Measurements from ENCODE around the gene RERE.
"Not testable (repeated sequence)": the region's sequence is repeated elsewhere in the genome, so short reads cannot be mapped to it uniquely, and the experiment has no call there.

The RERE gene

DNA sequence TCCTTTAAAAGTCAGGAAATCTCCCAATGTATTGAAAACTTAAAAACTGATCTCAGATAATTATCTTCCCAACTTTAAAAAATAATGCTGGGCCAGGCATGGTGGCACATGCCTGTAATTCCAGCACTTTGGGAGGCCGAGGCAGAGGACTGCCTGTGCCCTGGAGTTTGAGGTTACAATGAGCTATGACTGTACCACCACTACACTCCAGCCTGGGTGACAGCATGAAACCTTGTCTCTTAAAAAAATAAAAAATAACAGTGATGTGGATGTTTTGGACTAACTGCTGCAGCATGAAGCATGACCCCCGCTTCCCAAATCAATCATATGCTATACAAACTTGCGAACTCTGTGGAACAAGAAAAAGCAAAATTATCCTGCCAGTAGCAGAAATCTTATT lies 186.3 kb downstream of the RERE start:
- DNase-seq: no peak

DNA sequence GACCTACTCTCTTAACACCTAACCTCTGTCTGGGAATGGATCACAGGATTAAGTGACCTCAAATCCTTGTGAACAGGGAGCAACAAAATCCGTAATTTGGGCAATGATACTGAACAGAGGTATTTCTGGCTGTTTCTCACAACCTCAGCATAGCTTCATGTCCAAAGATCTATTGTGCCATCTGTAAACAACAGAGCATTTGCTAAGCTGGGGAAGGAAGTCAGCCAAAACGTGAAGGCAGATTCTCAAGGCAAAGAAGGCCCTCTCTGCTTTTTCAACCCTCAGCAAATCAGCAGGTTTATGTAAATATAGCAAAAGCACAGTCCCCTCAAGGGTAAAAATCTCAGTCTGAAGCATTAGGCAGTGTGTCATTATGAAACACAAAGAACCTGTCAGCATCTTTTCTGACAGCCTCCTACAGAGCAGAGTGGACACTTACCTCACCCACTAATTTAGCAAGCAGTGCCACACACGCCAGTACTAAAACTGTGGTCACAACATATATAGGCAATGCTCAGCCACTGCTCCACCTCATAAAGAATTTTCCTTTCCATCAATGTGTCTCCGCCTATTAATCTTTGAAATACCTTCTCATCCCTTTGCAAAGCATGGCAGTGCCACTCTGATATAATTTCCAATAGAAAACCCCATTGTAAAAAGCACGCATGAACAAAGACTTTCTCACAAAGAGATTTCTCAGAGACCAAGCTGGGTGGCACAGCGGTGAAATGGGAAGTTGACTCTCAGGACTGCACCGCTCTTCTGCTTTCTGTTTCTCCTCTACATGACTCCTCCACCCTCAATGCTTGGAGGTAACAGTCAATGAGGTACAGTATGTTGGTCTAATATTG lies 188.0 kb downstream of the RERE start:
- DNase-seq: peak; percentile 65

DNA sequence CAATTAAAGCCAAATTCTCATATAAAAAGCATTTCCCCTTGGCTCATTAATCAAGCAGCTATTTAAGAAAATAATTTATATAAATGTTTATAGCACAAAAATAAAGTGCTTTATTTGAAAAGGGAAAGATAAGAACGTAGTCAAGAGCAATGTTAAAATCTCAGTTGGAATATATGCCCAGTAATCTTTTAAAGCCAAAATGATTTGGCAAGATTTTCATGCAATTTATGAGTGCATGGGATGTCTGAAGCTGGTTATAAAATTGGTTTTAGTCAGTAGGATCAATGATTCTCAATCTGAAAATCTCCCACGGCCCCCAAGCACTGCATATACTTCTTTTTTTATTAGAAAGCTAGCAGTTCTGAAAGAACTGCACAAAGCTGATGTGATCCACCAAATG lies 188.8 kb downstream of the RERE start:
- no peak for DNase-seq

DNA sequence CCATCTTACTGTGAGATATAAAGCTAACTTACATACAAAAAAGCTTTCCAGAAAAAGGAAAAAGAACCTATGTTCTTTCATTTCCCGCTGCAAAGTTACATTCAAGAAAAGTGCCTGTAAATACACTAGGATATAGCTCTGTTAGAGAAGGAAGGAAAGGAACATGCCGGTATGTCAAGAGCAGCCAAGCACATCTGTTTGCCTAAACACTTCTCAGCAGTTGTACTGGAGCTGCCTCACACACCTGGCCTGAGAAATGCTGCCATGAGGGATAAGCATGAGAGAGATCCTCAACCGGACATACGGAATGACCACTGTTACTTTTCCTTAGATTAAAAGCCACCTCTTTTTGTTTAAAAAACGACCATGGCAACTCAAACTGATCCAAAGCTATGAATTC lies 189.7 kb downstream of the RERE start:
- DNase-seq: no peak

DNA sequence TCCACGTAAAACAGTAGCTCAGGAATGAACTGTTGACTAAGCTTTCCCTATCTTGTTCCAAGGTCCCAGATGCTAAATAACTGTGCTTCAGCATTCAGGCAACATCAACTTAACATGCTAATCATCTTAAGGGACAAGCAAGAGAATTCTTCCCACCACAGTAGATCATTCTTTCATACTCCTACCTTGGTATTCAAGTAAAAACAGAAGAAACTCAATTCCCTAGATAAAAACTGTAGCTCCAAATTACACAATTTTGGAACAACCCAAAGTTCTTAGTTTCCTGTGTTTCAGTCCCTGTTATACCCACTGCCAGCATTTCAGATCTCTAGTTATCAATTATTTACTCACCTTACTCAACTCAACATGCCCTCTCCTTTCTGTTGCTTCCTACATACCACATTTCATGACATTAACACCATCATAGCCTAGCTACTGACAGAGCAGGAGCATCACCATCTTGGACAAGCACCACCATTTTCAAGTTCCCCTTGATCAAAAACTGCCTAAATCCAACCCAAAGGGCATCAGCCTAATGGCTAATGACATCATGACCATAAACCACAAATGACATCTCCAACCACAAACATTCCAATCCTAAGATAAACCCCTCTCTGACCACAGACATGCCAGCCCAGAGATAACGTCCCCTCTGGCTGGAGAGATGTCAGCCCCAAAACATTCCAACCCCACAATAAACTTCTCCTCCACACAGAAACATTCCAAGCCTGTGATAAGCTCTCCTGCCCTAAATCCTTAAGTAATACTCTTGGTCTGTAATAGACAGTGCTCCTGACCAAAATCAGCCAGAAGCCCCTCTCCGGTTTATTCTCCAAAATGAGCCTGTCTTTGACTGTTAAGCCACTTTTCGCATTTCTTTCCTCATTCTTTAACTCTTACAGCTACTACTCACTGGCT lies 191.2 kb downstream of the RERE start:
- no peak for DNase-seq

DNA sequence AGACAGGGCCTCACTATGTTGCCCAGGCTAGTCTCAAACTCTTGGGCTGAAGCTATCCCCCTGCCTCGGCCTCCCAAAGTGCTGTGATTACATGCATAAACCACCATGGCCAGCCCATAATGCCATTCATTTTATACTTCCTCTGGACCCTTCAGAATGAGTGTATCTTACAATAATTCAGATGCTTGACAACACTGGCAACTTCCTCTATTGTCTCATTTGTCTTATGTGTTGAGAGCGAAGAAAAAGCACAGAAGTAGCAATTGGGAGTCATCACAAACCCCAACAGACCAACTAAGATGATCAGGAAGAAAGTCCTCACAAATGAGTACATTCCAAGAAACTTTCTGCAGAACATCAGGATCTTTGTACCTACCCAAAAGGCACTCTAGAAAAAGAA lies 191.9 kb downstream of the RERE start:
- DNase-seq: no peak

DNA sequence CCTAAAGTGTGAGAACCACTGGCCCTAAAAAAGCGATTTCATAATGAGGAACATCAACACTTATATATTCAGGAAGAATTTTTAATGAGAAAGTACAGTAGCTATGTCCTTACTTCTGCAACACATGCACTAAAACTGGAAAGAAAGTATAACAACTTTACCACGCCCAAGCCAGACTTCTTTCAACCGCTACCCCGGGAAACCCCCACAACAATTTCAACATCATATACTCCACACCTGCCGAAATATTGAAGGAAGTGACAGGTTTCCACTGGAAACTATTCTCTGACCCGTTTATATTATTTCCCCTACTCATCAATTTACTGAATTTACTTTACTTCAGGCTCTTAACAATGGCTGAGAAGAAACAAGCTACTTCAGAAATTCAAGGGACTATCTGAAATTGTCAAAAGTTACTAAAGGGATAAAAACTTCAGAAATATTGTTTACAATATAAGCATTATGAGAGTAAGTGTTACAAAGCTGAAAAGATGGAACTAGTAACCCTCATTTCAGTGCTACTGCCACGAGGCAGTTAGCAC lies 193.7 kb downstream of the RERE start:
- not testable (repeated sequence) for DNase-seq

DNA sequence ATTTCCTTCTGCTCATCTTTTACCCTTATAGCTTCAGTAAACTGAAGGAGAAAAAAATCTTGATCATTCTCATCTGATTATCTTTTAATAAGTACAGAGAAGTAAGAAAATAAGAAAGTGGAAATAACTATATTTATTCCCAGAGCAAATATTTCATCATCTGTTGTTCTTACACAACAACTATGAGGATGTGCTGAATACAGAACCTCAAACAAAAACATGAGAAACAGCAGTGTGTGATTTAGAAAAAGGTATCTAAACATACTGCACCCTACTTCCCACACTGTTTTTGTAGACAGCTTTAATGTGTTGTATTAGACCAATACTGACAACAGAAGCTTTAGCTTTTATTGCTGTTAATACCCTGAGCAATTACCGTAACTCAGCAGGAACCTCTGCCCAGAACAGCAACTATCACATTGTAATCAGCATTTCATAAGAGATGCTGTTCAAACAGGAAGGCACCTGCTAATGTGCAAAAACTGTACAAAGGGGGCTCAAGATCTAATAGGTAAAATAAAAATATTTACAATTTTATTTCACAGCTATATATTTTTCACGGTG lies 195.6 kb downstream of the RERE start:
- DNase-seq: peak; percentile 52

DNA sequence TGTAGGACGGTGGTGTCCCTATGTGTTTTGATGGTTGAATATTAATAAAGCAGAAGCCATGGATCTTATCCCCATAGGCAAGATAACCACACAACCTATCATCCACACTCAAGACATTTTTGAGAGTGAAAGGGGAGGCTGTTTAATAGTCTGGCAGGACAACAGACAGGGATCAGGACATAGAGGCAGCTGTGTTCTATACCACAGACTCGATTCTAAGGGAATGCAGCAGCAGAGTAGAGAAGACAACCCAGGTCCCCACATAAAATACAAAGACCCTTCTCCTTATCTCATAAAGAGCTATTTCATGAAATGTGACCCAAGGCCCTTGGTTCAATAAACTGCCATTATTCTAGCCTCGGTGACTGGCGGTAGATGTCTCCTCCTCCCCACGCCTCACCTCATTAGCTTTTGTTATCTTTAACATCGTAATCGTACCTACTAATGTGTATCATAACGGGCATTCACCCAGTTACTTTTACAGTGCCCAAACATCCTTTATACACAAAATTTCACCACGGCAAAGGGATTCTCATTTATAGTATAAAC lies 196.3 kb downstream of the RERE start:
- peak; percentile 81 for DNase-seq

DNA sequence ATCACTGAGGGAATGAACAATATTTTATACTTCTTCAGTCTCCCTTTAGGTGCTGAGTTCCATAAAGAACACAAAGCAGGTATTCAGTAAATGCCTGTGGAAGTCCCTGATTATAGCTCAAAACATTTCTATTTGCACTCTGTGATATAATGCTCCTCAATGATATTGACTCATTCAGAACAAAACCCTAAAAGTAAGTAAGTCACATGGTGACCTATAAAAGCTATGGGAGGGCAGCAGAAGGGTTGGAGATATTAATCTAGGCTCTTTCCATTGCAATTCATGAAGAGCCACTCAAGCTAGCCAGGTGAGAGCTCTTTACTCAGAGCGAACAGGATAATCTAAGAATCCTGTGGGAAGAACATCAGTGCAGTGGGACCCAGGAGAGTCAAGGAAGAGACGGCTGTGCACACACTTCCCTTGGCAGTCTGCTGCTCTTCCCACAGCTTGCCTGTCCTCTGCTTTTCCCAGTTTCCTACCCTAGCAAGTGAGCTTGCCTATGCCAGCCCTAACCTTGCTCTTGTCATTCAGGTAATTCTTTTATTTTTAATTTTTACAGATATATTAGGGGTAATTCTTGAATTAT lies 197.4 kb downstream of the RERE start:
- DNase-seq: peak; percentile 18

DNA sequence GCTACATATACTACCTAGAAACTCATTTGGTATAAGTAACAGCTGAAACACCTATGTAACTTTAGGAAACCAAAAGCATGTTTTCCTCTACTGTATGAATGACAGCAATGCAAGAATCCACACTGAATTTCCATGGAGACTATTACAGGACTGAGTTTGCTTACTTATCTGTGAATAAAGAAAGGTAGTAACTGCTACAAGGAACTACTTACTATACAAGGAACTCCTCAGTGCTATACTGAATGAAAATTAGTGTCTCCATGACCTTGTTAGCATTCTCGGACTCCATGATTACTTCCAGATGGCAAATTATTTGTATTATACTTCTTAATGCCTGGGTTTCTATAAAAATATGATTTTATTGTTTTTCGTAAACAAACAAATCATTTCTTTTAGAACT lies 198.0 kb downstream of the RERE start:
- not testable (repeated sequence) for DNase-seq

DNA sequence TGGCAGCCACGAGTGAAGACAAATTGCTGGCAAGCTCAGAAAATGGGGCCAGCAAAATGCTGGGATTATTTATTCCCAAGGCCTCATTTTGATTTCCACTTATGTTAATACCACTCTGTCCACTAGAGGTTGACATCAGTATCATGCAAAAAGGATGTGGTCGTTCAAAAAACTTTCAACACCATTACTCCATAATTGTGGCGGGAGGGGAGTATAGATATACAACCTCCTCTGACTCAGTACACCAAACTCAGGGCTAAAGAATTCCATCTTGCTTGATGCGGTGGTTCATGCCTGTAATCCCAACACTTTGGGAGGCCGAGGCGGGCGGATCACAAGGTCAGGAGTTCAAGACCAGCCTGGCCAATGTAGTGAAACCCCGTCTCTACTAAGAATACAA lies 200.6 kb downstream of the RERE start:
- DNase-seq: not testable (repeated sequence)

DNA sequence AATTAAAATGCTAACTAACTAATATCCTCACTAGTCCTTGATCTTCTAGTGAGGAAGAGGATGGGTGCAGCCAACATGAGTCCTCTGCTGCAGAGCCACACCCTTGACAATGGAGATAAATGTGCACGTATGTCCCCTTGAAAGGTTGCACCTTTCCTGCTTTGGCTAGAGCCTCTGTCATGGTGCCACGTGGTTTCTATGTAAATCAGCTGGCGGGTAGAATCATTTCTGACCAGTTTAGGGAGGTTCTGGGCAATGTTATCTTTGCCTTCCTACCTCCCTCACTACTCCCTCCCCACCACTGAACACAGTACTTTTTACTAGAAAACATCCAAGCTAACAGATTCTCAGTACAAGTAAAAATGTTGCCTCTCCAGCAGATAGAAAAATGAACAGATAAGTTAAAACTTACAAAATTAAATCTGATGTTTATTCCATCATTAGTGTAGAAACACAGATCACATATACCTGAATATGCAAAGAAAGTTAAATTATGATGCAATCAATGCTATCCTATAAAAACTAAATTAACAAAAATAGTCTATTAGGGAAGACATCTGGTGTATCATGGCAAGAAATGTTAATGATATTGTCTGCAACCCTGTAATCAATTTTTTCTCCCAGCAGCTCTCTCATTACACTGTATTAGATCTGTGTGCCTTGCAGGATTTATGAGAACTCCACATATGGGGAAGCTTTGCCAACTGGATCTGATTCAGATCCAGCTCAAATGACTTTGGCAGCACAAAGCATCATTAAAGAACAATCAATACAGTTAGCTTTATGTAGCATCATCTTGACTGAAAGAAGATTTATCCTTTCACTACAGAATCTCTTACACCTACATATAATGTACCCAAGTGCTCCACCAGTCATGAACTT lies 205.6 kb downstream of the RERE start:
- DNase-seq: not testable (repeated sequence)

DNA sequence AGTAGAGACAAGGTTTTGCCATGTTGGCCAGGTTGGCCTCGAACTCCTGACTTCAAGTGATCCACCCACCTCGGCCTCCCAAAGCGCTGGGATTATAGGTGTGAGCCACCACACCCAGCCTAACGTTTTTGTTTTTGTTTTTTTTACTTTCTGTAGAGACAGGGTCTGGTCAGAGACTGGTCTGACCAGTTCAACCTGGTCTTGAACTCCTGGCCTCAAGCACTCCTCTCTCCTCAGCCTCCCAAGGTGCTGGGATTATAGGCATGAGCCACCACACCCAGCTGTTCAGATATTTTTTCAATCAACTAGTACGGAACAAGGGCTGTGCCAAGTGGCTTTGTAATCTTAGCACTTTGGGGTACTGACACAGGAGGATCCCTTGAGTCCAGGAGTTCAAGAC lies 209.5 kb downstream of the RERE start:
- no peak for DNase-seq

DNA sequence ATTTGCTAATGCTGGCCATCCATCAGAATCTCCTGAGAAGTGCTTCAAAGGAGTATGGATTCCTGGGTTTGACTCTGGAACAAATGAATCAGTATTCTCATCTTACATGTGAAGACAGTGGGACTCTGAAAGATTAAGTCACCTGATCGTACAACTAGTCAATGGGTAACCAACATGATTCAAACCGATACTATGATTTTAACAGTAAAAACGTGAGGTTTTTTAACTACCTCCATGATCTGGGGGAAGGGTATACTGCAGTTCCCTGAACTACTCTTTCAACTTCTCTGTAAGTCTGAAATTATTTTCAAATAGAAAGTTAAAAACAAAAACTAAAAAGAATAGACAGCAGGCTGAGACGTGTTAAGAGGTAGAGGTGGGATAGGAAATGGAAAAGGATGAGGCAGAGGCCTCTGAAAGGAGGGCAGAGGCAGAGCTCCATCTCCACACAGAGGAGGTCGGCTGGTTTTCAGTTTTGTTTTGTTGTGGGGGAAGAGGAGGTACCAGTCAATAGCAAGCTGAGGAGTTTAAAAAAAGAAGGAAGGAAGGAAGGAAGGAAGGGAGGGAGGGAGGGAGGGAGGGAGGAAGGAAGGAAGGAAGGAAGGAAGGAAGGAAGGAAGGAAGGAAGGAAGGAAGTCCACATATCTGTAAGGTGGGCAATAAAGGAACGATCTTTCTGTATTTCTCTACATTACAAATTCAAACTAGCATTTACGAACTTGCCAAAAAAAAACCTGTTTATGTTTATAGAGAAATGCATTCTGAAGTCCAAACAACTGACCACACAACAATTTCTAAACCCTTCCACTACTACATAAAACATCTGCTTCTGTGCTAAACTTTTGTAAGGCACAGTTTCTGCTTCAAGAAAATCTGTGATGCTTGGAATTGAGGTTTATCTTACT lies 213.1 kb downstream of the RERE start:
- no peak for DNase-seq

DNA sequence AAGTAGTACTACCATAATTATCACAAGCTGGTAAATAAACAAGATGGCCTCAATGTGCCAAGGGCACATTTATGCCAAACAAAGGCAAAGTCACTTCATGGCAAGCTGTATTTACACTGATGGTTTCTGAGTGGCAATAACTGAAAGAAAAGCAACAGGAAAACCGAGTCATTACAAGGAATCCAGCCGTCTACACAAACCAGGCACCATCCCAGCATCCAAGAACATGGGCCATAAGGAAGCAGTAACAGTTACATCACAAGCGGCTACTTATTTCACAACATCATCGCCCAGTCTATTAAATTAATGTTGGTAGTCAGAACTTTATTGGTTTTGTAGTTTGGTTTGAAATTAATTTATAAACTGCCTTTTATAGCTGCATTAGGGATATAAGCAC lies 214.2 kb downstream of the RERE start:
- peak; percentile 30 for DNase-seq

DNA sequence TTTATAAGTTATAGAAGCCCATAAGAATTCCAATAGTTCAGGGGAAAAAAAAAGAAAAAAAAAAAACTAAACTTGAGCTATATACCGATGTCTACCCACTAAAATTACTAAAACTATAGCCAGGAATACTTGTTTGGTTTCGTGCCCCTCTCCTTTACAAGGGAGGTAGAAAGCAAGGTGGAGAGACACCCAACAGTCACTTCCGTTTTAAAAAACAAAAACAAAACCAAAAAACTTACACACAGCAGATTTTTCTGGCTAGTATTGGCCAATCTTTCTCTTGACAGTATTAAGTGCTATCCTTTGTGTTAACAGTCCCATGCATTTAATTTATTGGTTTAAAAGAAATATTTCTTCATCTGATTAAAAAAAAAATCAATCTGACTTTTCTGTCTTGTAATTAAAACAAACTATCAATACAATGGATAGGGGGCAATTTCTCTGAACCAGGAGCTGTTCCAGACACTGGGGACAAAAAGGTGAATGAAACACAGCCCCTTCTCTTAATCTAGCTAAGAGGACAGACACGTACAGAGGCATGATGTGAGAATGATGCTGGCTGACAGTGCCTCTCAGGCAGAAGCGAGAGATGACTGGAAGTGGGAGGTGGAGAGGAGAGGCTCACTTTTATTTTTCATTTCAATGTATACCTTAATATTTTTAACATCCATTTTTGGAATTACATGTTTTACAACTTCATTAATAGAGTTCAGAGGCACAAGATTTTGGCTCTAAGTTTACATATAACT lies 214.8 kb downstream of the RERE start:
- no peak for DNase-seq

DNA sequence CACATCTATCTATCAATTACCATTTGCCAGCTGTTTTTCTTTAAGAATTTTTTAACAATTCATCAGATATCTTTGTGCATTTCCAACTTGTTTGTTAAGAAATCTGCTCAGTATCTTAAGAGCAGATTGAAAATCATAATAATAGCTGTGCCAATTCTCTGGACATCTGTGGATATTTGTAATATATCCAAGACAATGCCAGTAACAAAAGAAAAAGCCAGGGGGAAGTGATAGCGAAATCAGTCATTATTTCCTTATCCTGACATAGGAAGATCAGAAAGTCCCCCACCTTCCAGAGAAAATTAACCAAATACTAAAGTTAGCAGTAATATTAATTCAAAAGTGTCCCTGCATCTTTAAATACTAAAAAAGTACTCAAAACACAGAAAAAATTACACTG lies 217.1 kb downstream of the RERE start:
- DNase-seq: no peak

DNA sequence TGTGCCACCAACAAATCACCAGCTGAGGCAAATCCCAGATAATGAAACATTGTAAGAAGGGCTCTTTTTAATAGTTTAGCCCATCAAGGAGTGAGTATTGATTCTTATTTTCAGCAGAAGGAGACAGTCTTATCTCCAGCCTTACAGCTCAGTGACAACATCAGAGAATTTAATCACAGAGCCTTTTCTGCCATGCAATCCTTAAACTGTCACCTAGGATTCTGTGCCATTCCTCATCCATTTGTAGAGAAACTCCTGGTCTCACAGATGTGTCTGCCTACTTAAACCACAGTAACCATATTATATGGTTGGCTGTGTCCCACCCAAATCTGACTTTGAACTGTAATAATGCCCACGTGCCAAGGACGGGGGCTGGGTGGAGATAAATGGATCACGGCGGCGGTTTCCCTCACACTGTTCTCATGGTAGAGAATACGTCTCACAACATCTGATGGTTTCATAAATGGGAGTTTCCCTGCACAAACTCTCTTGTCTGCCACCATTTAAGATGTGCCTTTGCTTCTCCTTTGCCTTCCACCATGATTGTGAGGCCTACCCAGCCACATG lies 217.7 kb downstream of the RERE start:
- DNase-seq: no peak
